Measurements from ENCODE around the gene GNL3L.
A peak's percentile ranks its signal among the peaks of the same experiment; 100 is the strongest.
"Not testable (repeated sequence)": the region's sequence is repeated elsewhere in the genome, so short reads cannot be mapped to it uniquely, and the experiment has no call there.

GNL3L gene

DNA sequence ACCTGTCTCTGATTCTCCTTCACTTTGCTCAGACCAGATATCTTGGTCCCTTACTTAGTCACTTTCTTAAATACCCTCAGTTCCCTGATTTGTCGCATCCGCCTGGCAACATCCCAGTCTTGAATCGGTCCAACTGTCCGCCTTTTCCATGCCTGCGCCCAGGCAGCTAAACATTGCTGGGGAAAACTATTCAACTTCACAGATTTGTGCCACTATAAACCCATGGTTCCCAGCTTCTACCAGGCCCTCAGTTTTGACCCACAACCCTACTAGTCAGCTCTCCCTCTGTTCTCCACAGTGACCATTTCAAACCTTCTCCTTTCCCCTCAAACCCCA lies 33.5 kb upstream of the GNL3L start:
- Histone ChIP-seq H3K27ac (ENCODE audit: insufficient read depth, low read depth, low read length, poor library complexity, severe bottlenecking) (no peak overlapping the region), H3K4me3 (ENCODE audit: insufficient read depth, low read depth, low read length) (peak overlapping the region; percentile 60), H3K27me3 (ENCODE audit: control insufficient read depth, insufficient read depth, low read length, poor library complexity, severe bottlenecking) (no peaks in the 10 kb centered on the region), H3K9me3 (ENCODE audit: control insufficient read depth, low read length) (no peaks in the 10 kb centered on the region), H3K36me3 (ENCODE audit: control insufficient read depth, insufficient read depth, low read length) (no peaks in the 10 kb centered on the region), H3K4me1 (ENCODE audit: control insufficient read depth, insufficient read depth, low read length) (no peaks in the 10 kb centered on the region)
- 70 to 72% methylated on average over 5 of the region's 5 CpGs for WGBS, 2 experiments

DNA sequence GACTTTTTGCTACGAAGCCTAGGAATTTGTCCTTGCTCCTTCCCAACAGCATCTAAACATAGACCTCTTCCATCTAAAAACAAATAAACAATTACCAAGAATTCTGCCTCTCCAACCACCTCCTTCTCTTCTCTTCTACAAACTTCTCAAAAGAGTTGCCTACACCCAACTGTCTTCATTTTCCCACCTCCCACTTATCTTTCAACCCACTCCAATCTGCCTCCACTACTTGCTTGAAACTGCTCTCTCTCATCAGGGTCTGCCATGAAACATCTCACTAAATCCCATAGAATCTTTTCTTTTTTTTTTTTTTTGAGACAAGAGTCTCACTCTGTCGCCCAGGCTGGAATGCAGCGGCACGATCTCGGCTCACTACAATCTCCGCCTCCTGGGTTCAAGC lies 33.1 kb upstream of the GNL3L start:
- H3K4me1 ChIP-seq (ENCODE audit: control insufficient read depth, insufficient read depth, low read length) = no peaks in the 10 kb centered on the region
- no peak overlapping the region for H3K4me3 ChIP-seq (ENCODE audit: insufficient read depth, low read depth, low read length)
- no peak overlapping the region for H3K27ac ChIP-seq (ENCODE audit: insufficient read depth, low read depth, low read length, poor library complexity, severe bottlenecking)
- H3K9me3 ChIP-seq (ENCODE audit: control insufficient read depth, low read length) = no peaks in the 10 kb centered on the region
- 78 to 81% methylated on average over 6 of the region's 6 CpGs for WGBS, 2 experiments
- no peaks in the 10 kb centered on the region for H3K27me3 ChIP-seq (ENCODE audit: control insufficient read depth, insufficient read depth, low read length, poor library complexity, severe bottlenecking)
- no peaks in the 10 kb centered on the region for H3K36me3 ChIP-seq (ENCODE audit: control insufficient read depth, insufficient read depth, low read length)

DNA sequence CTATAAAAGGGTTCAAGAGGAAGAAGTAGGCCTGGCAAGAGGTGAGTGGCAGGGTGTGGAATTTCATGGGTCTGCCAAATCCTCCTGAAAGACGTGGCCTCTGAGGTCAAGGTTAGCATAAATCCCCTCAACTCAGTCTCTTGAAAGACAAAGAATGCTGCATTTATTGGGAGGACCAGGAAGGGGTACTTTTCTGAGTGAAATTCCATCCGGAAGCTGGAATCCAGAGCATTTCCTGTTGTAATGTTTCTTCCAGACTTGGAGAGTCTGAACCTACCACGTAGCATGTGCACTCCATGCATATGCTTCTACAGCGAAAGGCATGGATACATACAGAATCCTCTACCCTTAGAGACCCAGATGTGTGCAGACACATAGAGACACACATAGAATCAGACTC lies 20.6 kb upstream of the GNL3L start:
- Histone ChIP-seq H3K27ac (ENCODE audit: insufficient read depth, low read depth, low read length, poor library complexity, severe bottlenecking) (no peak overlapping the region), H3K9me3 (ENCODE audit: control insufficient read depth, low read length) (no peaks in the 10 kb centered on the region), H3K4me1 (ENCODE audit: control insufficient read depth, insufficient read depth, low read length) (no peaks in the 10 kb centered on the region), H3K4me3 (ENCODE audit: insufficient read depth, low read depth, low read length) (no peak overlapping the region), H3K36me3 (ENCODE audit: control insufficient read depth, insufficient read depth, low read length) (no peaks in the 10 kb centered on the region), H3K27me3 (ENCODE audit: control insufficient read depth, insufficient read depth, low read length, poor library complexity, severe bottlenecking) (no peaks in the 10 kb centered on the region)
- 65 to 71% methylated on average over 4 of the region's 4 CpGs for WGBS, 2 experiments

DNA sequence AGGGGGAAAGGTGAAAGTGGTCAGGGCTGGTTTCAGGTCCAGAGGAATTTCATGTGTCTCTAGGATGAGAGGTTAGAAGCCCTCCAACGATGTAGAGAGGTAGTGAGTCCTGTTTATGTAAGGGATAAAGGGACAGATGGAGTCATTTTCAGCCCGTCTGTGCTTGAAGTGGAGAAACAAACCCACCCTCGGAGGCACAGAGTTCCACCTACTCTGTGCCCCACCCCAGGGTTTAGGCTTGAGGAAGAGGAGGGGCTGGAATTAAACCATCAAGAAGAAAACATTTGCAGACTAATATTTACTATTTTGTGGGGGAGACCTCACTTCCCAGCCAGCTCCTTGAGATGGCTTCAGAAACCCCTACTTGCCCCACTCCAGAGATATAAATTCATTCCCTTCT lies 868 bp upstream of the GNL3L start:
- H3K4me1 ChIP-seq (ENCODE audit: control insufficient read depth, insufficient read depth, low read length) = peaks cover 4% of the 10 kb centered on the region
- peak overlapping the region; percentile 40 for H3K4me3 ChIP-seq (ENCODE audit: insufficient read depth, low read depth, low read length)
- H3K36me3 ChIP-seq (ENCODE audit: control insufficient read depth, insufficient read depth, low read length) = no peaks in the 10 kb centered on the region
- H3K9me3 ChIP-seq (ENCODE audit: control insufficient read depth, low read length) = no peaks in the 10 kb centered on the region
- H3K27ac ChIP-seq (ENCODE audit: insufficient read depth, low read depth, low read length, poor library complexity, severe bottlenecking) = peak overlapping the region; percentile 93
- 33 to 38% methylated on average over 1 to 3 of the region's 3 CpGs for WGBS, 2 experiments
- no peaks in the 10 kb centered on the region for H3K27me3 ChIP-seq (ENCODE audit: control insufficient read depth, insufficient read depth, low read length, poor library complexity, severe bottlenecking)

DNA sequence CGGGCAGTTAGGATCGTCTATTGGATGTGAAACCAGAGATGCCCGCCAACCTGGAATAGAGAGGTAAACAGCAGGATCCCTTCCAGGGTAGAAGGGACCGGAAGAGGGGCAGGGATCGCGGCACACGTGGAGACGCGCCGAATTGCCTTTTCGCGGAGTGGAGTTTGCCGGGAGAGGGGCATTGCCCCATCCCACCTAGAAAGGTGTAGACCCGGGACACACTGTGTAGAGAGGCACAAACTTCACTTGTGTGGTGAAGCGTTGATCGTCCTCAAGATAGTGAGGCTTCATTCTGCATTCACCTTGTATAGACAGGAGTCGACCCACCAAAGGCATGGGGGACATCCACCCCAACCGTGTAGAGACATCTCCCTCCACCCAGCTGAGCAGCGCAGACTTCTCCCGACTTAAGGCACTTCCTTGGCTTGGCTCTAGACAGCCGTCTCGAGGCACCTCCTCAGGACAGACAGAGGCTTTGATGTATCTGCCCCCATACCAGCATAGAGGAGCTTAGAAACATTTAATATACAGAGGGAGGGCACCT lies 410 bp downstream of the GNL3L start:
- Histone ChIP-seq H3K27ac (ENCODE audit: insufficient read depth, low read depth, low read length, poor library complexity, severe bottlenecking) (no peak overlapping the region), H3K4me1 (ENCODE audit: control insufficient read depth, insufficient read depth, low read length) (peaks cover 4% of the 10 kb centered on the region), H3K9me3 (ENCODE audit: control insufficient read depth, low read length) (no peaks in the 10 kb centered on the region), H3K27me3 (ENCODE audit: control insufficient read depth, insufficient read depth, low read length, poor library complexity, severe bottlenecking) (no peaks in the 10 kb centered on the region), H3K4me3 (ENCODE audit: insufficient read depth, low read depth, low read length) (peak overlapping the region; percentile 79), H3K36me3 (ENCODE audit: control insufficient read depth, insufficient read depth, low read length) (no peaks in the 10 kb centered on the region)
- 1% methylated on average over 22 of the region's 22 CpGs for WGBS, 2 experiments

DNA sequence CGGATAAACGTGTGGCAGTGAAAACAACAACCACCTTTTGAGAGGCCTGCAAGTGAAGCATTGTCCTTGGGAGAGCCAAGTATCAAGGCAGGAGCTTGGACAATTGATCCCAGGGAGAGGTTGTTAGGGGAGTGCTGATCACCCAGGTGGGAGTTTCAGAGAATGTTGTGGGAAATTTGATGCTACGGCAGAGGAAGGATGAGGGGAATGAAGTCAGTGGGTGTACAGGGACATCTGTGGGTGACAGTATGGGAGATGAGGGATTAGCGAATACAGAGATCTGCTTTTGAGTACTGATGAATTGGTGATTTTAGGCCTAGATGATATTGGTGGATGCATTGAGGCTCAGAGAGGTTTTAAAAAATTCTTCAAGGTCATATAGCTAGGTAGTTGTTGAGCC lies 4.3 kb downstream of the GNL3L start:
- Histone ChIP-seq H3K27ac (ENCODE audit: insufficient read depth, low read depth, low read length, poor library complexity, severe bottlenecking) (no peak overlapping the region), H3K9me3 (ENCODE audit: control insufficient read depth, low read length) (no peaks in the 10 kb centered on the region), H3K4me1 (ENCODE audit: control insufficient read depth, insufficient read depth, low read length) (peaks cover 4% of the 10 kb centered on the region), H3K36me3 (ENCODE audit: control insufficient read depth, insufficient read depth, low read length) (peaks cover 4% of the 10 kb centered on the region), H3K4me3 (ENCODE audit: insufficient read depth, low read depth, low read length) (no peak overlapping the region), H3K27me3 (ENCODE audit: control insufficient read depth, insufficient read depth, low read length, poor library complexity, severe bottlenecking) (no peaks in the 10 kb centered on the region)
- WGBS, 2 experiments = 89% methylated on average over 4 of the region's 4 CpGs

DNA sequence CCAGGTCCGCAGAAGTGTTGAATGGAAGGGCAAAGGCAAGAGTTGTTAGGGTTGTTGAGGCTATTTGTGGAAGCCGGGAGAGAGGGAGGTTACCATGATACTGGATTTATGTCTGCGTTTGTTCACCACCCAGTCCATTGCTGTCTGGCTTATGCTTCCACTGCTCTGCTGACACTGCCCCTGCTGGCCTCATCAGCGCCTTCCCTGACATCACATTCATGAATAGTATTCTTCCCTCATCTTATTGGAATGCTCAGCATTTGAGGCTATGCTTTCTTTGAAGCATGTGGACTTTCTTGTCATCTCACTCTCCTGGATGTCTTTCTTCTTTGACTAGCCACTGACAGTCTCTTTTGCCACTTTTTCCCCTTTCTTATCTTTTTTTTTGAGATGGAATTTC lies 10.3 kb downstream of the GNL3L start:
- H3K27ac ChIP-seq (ENCODE audit: insufficient read depth, low read depth, low read length, poor library complexity, severe bottlenecking) = no peak overlapping the region
- H3K36me3 ChIP-seq (ENCODE audit: control insufficient read depth, insufficient read depth, low read length) = peaks cover 10% of the 10 kb centered on the region
- H3K27me3 ChIP-seq (ENCODE audit: control insufficient read depth, insufficient read depth, low read length, poor library complexity, severe bottlenecking) = no peaks in the 10 kb centered on the region
- 87 to 90% methylated on average over 4 of the region's 4 CpGs for WGBS, 2 experiments
- no peaks in the 10 kb centered on the region for H3K4me1 ChIP-seq (ENCODE audit: control insufficient read depth, insufficient read depth, low read length)
- H3K4me3 ChIP-seq (ENCODE audit: insufficient read depth, low read depth, low read length) = no peak overlapping the region
- H3K9me3 ChIP-seq (ENCODE audit: control insufficient read depth, low read length) = no peaks in the 10 kb centered on the region

DNA sequence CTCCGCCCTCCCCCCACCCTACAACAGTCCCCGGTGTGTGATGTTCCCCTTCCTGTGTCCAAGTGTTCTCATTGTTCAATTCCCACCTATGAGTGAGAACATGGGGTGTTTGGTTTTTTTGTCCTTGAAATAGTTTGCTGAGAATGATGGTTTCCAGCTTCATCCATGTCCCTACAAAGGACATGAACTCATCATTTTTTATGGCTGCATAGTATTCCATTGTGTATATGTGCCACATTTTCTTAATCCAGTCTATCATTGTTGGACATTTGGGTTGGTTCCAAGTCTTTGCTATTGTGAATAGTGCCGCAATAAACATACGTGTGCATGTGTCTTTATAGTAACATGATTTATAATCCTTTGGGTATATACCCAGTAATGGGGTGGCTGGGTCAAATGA lies 12.2 kb downstream of the GNL3L start:
- not testable (repeated sequence) for H3K36me3 ChIP-seq (ENCODE audit: control insufficient read depth, insufficient read depth, low read length)
- WGBS, 2 experiments = no CpG with 5 or more reads among the region's 4 CpGs

DNA sequence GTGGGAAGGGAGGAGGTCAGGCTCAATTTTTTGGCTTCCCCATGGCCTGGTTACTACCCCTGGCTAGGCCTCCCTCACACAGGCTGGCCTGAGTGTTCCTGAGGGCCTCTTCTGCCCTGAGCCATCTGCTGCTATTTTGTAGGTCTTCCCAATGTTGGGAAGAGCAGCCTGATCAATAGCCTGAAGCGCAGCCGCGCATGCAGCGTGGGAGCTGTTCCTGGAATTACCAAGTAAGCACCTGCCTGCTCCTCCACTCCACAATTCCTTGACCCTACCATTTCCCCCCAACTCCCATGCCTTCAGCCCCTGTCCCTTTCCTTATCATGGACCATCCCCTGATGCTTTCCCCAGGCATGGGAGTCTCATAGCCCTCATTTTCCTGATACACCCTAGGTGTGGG lies 20.8 kb downstream of the GNL3L start:
- H3K4me1 ChIP-seq (ENCODE audit: control insufficient read depth, insufficient read depth, low read length) = no peaks in the 10 kb centered on the region
- H3K27me3 ChIP-seq (ENCODE audit: control insufficient read depth, insufficient read depth, low read length, poor library complexity, severe bottlenecking) = no peaks in the 10 kb centered on the region
- H3K27ac ChIP-seq (ENCODE audit: insufficient read depth, low read depth, low read length, poor library complexity, severe bottlenecking) = no peak overlapping the region
- no peak overlapping the region for H3K4me3 ChIP-seq (ENCODE audit: insufficient read depth, low read depth, low read length)
- H3K36me3 ChIP-seq (ENCODE audit: control insufficient read depth, insufficient read depth, low read length) = peaks cover 15% of the 10 kb centered on the region
- WGBS, 2 experiments = 97 to 100% methylated on average over 4 of the region's 4 CpGs
- H3K9me3 ChIP-seq (ENCODE audit: control insufficient read depth, low read length) = no peaks in the 10 kb centered on the region

More for the DNA sequence above, 12.2 kb downstream of the GNL3L start:
- not testable (repeated sequence) for H3K27ac ChIP-seq (ENCODE audit: insufficient read depth, low read depth, low read length, poor library complexity, severe bottlenecking); H3K4me1 ChIP-seq (ENCODE audit: control insufficient read depth, insufficient read depth, low read length); H3K9me3 ChIP-seq (ENCODE audit: control insufficient read depth, low read length); H3K27me3 ChIP-seq (ENCODE audit: control insufficient read depth, insufficient read depth, low read length, poor library complexity, severe bottlenecking); H3K4me3 ChIP-seq (ENCODE audit: insufficient read depth, low read depth, low read length)

DNA sequence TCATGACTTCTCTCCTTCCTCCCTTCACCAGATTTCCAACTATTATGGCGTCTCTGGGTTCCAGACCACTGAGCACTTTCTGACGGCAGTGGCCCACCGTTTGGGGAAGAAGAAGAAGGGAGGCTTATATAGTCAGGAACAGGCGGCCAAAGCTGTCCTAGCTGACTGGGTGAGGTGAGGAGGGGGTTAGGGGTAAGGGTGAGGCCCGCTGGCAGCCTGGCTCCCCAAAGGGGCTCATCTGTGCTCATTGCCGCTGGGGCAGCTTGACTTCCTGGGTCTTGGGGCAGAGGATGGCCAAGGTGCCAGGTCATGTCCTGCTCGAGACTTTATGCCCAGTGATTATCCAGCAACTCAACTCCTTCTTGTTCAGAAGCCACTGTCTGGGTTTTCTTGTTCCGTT lies 21.8 kb downstream of the GNL3L start:
- Histone ChIP-seq H3K4me1 (ENCODE audit: control insufficient read depth, insufficient read depth, low read length) (no peaks in the 10 kb centered on the region), H3K9me3 (ENCODE audit: control insufficient read depth, low read length) (no peaks in the 10 kb centered on the region), H3K27me3 (ENCODE audit: control insufficient read depth, insufficient read depth, low read length, poor library complexity, severe bottlenecking) (no peaks in the 10 kb centered on the region), H3K36me3 (ENCODE audit: control insufficient read depth, insufficient read depth, low read length) (peaks cover 15% of the 10 kb centered on the region), H3K4me3 (ENCODE audit: insufficient read depth, low read depth, low read length) (no peak overlapping the region), H3K27ac (ENCODE audit: insufficient read depth, low read depth, low read length, poor library complexity, severe bottlenecking) (no peak overlapping the region)
- 93 to 97% methylated on average over 8 of the region's 8 CpGs for WGBS, 2 experiments

DNA sequence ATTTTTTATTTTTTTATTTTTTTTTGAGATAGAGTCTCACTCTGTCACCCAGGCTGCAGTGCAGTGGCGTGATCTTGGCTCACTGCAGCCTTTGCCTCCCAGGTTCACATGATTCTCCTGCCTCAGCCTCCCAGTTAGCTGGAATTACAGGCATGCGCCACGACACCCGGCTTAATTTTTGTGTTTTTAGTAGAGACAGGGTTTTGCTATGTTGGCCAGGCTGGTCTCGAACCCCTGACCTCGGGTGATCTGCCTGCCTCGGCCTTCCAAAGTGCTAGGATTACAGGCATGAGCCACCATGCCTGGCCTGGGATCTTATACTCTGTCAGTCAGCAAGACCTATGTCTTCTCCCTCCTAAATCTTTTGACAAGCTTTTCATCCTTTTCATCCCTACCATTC lies 25.0 kb downstream of the GNL3L start:
- WGBS, 2 experiments = 87 to 95% methylated on average over 7 of the region's 7 CpGs
- not testable (repeated sequence) for H3K4me3 ChIP-seq (ENCODE audit: insufficient read depth, low read depth, low read length); H3K27ac ChIP-seq (ENCODE audit: insufficient read depth, low read depth, low read length, poor library complexity, severe bottlenecking); H3K36me3 ChIP-seq (ENCODE audit: control insufficient read depth, insufficient read depth, low read length); H3K27me3 ChIP-seq (ENCODE audit: control insufficient read depth, insufficient read depth, low read length, poor library complexity, severe bottlenecking); H3K4me1 ChIP-seq (ENCODE audit: control insufficient read depth, insufficient read depth, low read length); H3K9me3 ChIP-seq (ENCODE audit: control insufficient read depth, low read length)
